K562 (cell line): ENCODE results near the gene HCN1. TPM values are rescaled to one million over a fixed set of nuclear protein-coding genes. Genes with fewer than 3 reads are reported as not detected.
A peak's percentile ranks its signal among the peaks of the same experiment; 100 is the strongest.
"Not testable (repeated sequence)": the region's sequence is repeated elsewhere in the genome, so short reads cannot be mapped to it uniquely, and the experiment has no call there.

ENCODE experiments used
- ATAC-seq: fragments of 200-7000 bp; cut with Tn5 transposase; 3 replicates; pipeline ENCODE4 v1.9.1; 2020; ENCODE audit warnings: moderate library complexity
- BruUV-seq: library from RNA; stranded (reverse); fragments of 400-500 nt; replicated peaks from 2 replicates; lab custom pipeline; 2021; lab: Mats Ljungman, UMichigan
- CTCF ChIA-PET: fragments of 300-600 bp; formaldehyde crosslinking; extraction: SDS; loops from one replicate; lab custom pipeline; 2021; ENCODE audit warnings: low intra/inter-chr PET ratio; lab: Yijun Ruan, JAX
- POLR2A ChIA-PET: fragments of 300-600, 350-650 bp; sonication (Branson Sonifier 250); formaldehyde crosslinking; extraction: SDS; loops from one replicate; lab custom pipeline; 2021; ENCODE audit warnings: antibody characterized with exemption, inconsistent platforms; lab: Yijun Ruan, JAX
- DNase-seq, 4 experiments: peaks; one replicate each; pipeline versions ENCODE4 v3.0.0 to v3.0.0-alpha.2; 2011 to 2018; ENCODE audit warnings: low spot score in 3 of 4, mixed read lengths in 3 of 4; ENCODE audit errors: extremely low read depth in 1 of 4
- FAIRE-seq: peaks from 2 replicates; lab custom pipeline; 2011; peaks lifted over from hg19 to GRCh38; lab: Jason Lieb, UNC
- H2AFZ ChIP-seq: 2 replicates; pipeline ENCODE4 v1.6.0; 2011; ENCODE audit warnings: low read depth, low read length, control low read depth, inconsistent platforms
- H3K27ac ChIP-seq: fragments of 200-600 bp; 3 replicates; pipeline ENCODE4 v1.8.0; 2011; ENCODE audit warnings: low read depth, mild to moderate bottlenecking, control low read depth, inconsistent platforms, low read length, moderate library complexity, mixed read lengths; ENCODE audit errors: extremely low read depth
- H3K27me3 ChIP-seq, 2 experiments: fragments of 300-600 bp in 1 of 2; 2 replicates in 1 of 2; 3 replicates in 1 of 2; pipeline versions ENCODE4 v1.6.0 to v1.8.0; 2011; ENCODE audit warnings: inconsistent platforms in 2 of 2, low read length in 2 of 2, mild to moderate bottlenecking in 1 of 2, mixed read lengths in 1 of 2, moderate library complexity in 1 of 2; ENCODE audit not compliant: control insufficient read depth in 2 of 2, insufficient read depth in 2 of 2
- H3K36me3 ChIP-seq: fragments of 300-600 bp; 3 replicates; pipeline ENCODE4 v1.8.0; 2011; ENCODE audit warnings: mild to moderate bottlenecking, low read length, inconsistent platforms; ENCODE audit not compliant: control insufficient read depth, insufficient read depth
- H3K4me1 ChIP-seq, 2 experiments: fragments of 200-600 bp in 1 of 2; replicated peaks in 1 of 2; 2 replicates in 1 of 2; 3 replicates in 1 of 2; pipeline versions ENCODE4 v1.5.1 to v1.8.0; 2011; ENCODE audit warnings: inconsistent platforms in 2 of 2, low read length in 2 of 2, mild to moderate bottlenecking in 1 of 2, mixed read lengths in 1 of 2, moderate library complexity in 1 of 2; ENCODE audit not compliant: control insufficient read depth in 2 of 2, insufficient read depth in 2 of 2
- H3K4me2 ChIP-seq: 2 replicates; pipeline ENCODE4 v1.6.1; 2011; ENCODE audit warnings: low read length, control low read depth, inconsistent platforms, mixed read lengths; ENCODE audit not compliant: insufficient read depth
- H3K4me3 ChIP-seq: fragments of 200-600 bp; sonication (generic), shearing (Covaris generic); 2 replicates; pipeline ENCODE4 v1.5.1; 2016; ENCODE audit warnings: control low read depth, inconsistent platforms
- H3K79me2 ChIP-seq: fragments of 200-600 bp; 3 replicates; pipeline ENCODE4 v1.8.0; 2011; ENCODE audit warnings: low read length, inconsistent platforms; ENCODE audit not compliant: control insufficient read depth, insufficient read depth
- H3K9ac ChIP-seq, 2 experiments: 2 replicates each; pipeline versions ENCODE4 v1.6.0 to v1.6.1; 2011; ENCODE audit warnings: low read depth in 2 of 2, low read length in 2 of 2, control low read depth in 1 of 2, inconsistent platforms in 1 of 2, mild to moderate bottlenecking in 1 of 2, mixed read lengths in 1 of 2; ENCODE audit not compliant: insufficient read depth in 1 of 2
- H3K9me1 ChIP-seq: one replicate; pipeline ENCODE4 v1.6.0; 2011; ENCODE audit warnings: inconsistent platforms, mild to moderate bottlenecking, low read length, moderate library complexity; ENCODE audit not compliant: control insufficient read depth, insufficient read depth
- H3K9me3 ChIP-seq: replicated peaks from 2 replicates; pipeline ENCODE4 v1.5.1; 2011; ENCODE audit warnings: low read depth, low read length, inconsistent platforms; ENCODE audit not compliant: control insufficient read depth, insufficient read depth
- H4K20me1 ChIP-seq: replicated peaks from 2 replicates; pipeline ENCODE4 v1.6.1; 2011; ENCODE audit warnings: low read length, inconsistent platforms, mixed read lengths; ENCODE audit not compliant: control insufficient read depth, insufficient read depth
- PATZ1 ChIP-seq: fragments of 250-450 bp; sonication (Bioruptor Pico); IDR thresholded peaks from 2 replicates; pipeline ENCODE4 v1.5.0; 2020; ENCODE audit warnings: mild to moderate bottlenecking, borderline replicate concordance
- RFX5 ChIP-seq: IDR thresholded peaks from 2 replicates; pipeline ENCODE4 v1.6.1; 2011; ENCODE audit warnings: low read depth, mild to moderate bottlenecking, improper control_type of control experiment, low read length
- ZSCAN32 ChIP-seq: fragments of 450-650 bp; formaldehyde crosslinking; IDR thresholded peaks from 2 replicates; pipeline ENCODE4 v1.4.0; 2020; ENCODE audit warnings: mild to moderate bottlenecking, moderate library complexity
- WGBS: fragments of 100-300 bp; shearing (Covaris generic); methylation state at CpG from one replicate; pipeline ENCODE4 v1.1.6; 2016; ENCODE audit warnings: low coverage, mixed read lengths; ENCODE audit not compliant: insufficient coverage; ENCODE audit errors: missing lambda C conversion rate; 5-methylcytosine and 5-hydroxymethylcytosine counted together
- in situ Hi-C: fragments of 300-500 bp; cut with MboI; formaldehyde crosslinking; loops from 4 replicates; pipeline ENCODE4 v1.15.0; 2018; ENCODE audit warnings: inconsistent platforms, mixed read lengths
- intact Hi-C: fragments of 100-400 bp; cut with micrococcal nuclease; formaldehyde crosslinking; loops from 2 replicates; pipeline ENCODE4 v1.14.2; 2022
- polyA plus RNA-seq, 8 experiments: library from polyadenylated mRNA; depleted of rRNA in 4 of 8; stranded (reverse) in 5 of 8; unstranded in 3 of 8; fragments of >200 nt; fragmentation: Nextera tagmentation in 2 of 8; fragmentation: Illumina TruSeq in 1 of 8; extraction: Ambion mirVana in 2 of 8; extraction: Trizol in 1 of 8; gene quantifications; 2 replicates each; pipeline versions ENCODE4 v1.2.1 to v1.2.3, GENCODE V29; 2011 to 2014; ENCODE audit warnings: inconsistent platforms in 1 of 8, missing spikeins in 1 of 8
- total RNA-seq, 7 experiments: library from RNA; depleted of rRNA in 6 of 7; stranded (reverse); fragments of >200 nt in 6 of 7; fragmentation: Illumina TruSeq in 2 of 7; extraction: Trizol in 2 of 7; gene quantifications; 2 replicates each; pipeline versions ENCODE4 v1.2.1 to v1.2.3, GENCODE V29; 2011 to 2021; ENCODE audit warnings: low replicate concordance in 1 of 7

Gene HCN1
- total and polyA plus RNA-seq, 9 of the 15 experiments (the other 6 are each of a cell fraction or from before 2014, with no cell fraction given): not detected

DNA sequence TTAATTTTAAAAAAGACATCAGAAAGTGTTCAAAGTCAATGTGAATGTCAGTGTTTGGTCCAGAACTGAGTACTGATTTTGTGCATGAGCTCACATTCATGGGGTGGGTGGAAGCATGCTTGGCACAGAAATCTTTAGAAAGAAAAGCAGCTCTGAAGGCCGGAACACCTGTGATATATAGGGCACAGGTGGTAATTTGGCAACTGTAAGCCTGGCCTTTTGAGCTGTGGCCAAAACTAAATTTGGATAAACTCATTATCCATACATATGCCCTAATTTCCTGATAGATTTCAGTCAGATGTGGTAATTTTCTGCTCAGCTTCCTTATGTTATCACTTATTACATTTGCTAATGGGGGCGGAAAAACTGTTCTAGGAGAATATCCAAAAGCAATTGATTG is 211.4 kb downstream of the HCN1 start:
- TF ChIP-seq ZSCAN32 (CRISPR knock-in tag): no peak
- TF ChIP-seq, all 486 proteins: peak for 0
- no peaks in the 10 kb centered on the region for H3K36me3 ChIP-seq
- H3K4me2 ChIP-seq: no peak overlapping the region
- H2AFZ ChIP-seq: no peak overlapping the region
- H3K27me3 ChIP-seq: no peaks in the 10 kb centered on the region
- H3K9me3 ChIP-seq: no peaks in the 10 kb centered on the region
- in situ Hi-C loops (no loop called here), intact Hi-C loops (no loop called here)
- WGBS: 4% methylated on average over 2 of the region's 2 CpGs
- H3K9me1 ChIP-seq: no peaks in the 10 kb centered on the region
- no peak for FAIRE-seq
- no TSS peak for BruUV-seq
- no peak overlapping the region for H3K9ac ChIP-seq
- H4K20me1 ChIP-seq: no peaks in the 10 kb centered on the region
- DNase-seq: no peak
- no peaks in the 10 kb centered on the region for H3K79me2 ChIP-seq
- CTCF ChIA-PET: no interaction called here
- no peaks in the 10 kb centered on the region for H3K4me1 ChIP-seq
- H3K27ac ChIP-seq: no peak overlapping the region
- POLR2A ChIA-PET: no interaction called here
- H3K4me3 ChIP-seq: no peak overlapping the region
- ATAC-seq: no peak

- Histone ChIP-seq H3K9ac (no peak overlapping the region), H3K4me3 (no peak overlapping the region), H3K36me3 (no peaks in the 10 kb centered on the region), H3K27ac (no peak overlapping the region), H3K79me2 (no peaks in the 10 kb centered on the region), H3K27me3 (no peaks in the 10 kb centered on the region), H2AFZ (no peak overlapping the region), H3K9me3 (no peaks in the 10 kb centered on the region), H3K9me1 (no peaks in the 10 kb centered on the region), H3K4me2 (no peak overlapping the region), H3K4me1 (no peaks in the 10 kb centered on the region), H4K20me1 (no peaks in the 10 kb centered on the region)
- ChIA-PET CTCF (no interaction called here), POLR2A (no interaction called here)
- FAIRE-seq: no peak
- DNase-seq: no peak
- in situ Hi-C loops (no loop called here), intact Hi-C loops (no loop called here)
- ATAC-seq: no peak
- no TSS peak for BruUV-seq
- TF ChIP-seq RFX5: peak; percentile 68; the same call in 1 of the 2 replicates
- no peak for TF ChIP-seq PATZ1
- WGBS: 2% methylated on average over 4 of the region's 4 CpGs
Observed at GRCh38 chr5:45454114-45454513, 242.1 kb downstream of the HCN1 start.

DNA sequence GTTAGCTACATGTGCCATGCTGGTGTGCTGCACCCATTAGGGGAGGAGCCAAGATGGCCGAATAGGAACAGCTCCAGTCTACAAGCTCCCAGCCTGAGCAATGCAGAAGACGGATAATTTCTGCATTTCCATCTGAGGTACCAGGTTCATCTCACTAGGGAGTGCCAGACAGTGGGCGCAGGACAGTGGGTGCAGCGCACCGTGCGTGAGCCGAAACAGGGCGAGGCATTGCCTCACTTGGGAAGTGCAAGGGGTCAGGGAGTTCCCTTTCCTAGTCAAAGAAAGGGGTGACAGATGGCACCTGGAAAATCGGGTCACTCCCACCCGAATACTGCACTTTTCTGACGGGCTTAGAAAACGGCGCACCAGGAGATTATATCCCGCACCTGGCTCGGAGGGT is 251.3 kb downstream of the HCN1 start:
- H3K9me1 ChIP-seq, H3K36me3 ChIP-seq, ATAC-seq, CTCF ChIA-PET, H3K9me3 ChIP-seq, H3K4me1 ChIP-seq, H3K9ac ChIP-seq, H3K27ac ChIP-seq, DNase-seq, in situ Hi-C loops, BruUV-seq, POLR2A ChIA-PET, H3K4me2 ChIP-seq, intact Hi-C loops, FAIRE-seq, H2AFZ ChIP-seq, H3K4me3 ChIP-seq, H3K79me2 ChIP-seq, H4K20me1 ChIP-seq, H3K27me3 ChIP-seq: not testable (repeated sequence)
- 3% methylated on average over 8 of the region's 15 CpGs for WGBS
